OCI-LY7 (cell line): ENCODE results near the gene CCDC170. TPM values are rescaled to one million over a fixed set of nuclear protein-coding genes. Genes with fewer than 3 reads are reported as not detected.

Experiments used
- BruUV-seq: library from RNA; stranded (reverse); fragments of 400-500 nt; replicated peaks from 2 replicates; lab custom pipeline; 2021; lab: Mats Ljungman, UMichigan
- CTCF ChIA-PET: fragments of 300-600 bp; sonication (Branson Sonifier 250); formaldehyde crosslinking; loops from one replicate; lab custom pipeline; 2022; ENCODE audit warnings: antibody characterized with exemption; ENCODE audit not compliant: unreplicated experiment; lab: Charles Lee
- POLR2A ChIA-PET: fragments of 300-600 bp; sonication (Branson Sonifier 250); formaldehyde crosslinking; loops from one replicate; lab custom pipeline; 2022; ENCODE audit warnings: antibody characterized with exemption; lab: Charles Lee
- DNase-seq: peaks from one replicate; pipeline ENCODE4 v3.0.0-alpha.2; 2015; ENCODE audit warnings: low spot score
- H2AFZ ChIP-seq: fragments of 200-600 bp; sonication (generic), shearing (Covaris generic); 2 replicates; pipeline ENCODE4 v1.6.1; 2014; ENCODE audit warnings: mild to moderate bottlenecking, antibody characterized with exemption, low read length, moderate library complexity
- H3K27ac ChIP-seq: fragments of 200-600 bp; sonication (generic); 2 replicates; pipeline ENCODE4 v1.5.1; 2014; ENCODE audit warnings: mixed run types, low read depth, mild to moderate bottlenecking, moderate library complexity, low read length, inconsistent platforms; ENCODE audit not compliant: poor library complexity, severe bottlenecking
- H3K36me3 ChIP-seq: fragments of 200-600 bp; sonication (generic); 2 replicates; pipeline ENCODE4 v1.6.1; 2014; ENCODE audit warnings: mild to moderate bottlenecking, antibody characterized with exemption, low read length, moderate library complexity, mixed read lengths; ENCODE audit not compliant: insufficient read depth
- H3K4me1 ChIP-seq: fragments of 200-600 bp; sonication (generic); 2 replicates; pipeline ENCODE4 v1.5.1; 2014; ENCODE audit warnings: mild to moderate bottlenecking, low read length; ENCODE audit not compliant: insufficient read depth, poor library complexity, severe bottlenecking
- H3K4me2 ChIP-seq: fragments of 200-600 bp; sonication (generic); 2 replicates; pipeline ENCODE4 v1.6.1; 2014; ENCODE audit warnings: mild to moderate bottlenecking, low read length
- H3K4me3 ChIP-seq: fragments of 200-600 bp; sonication (generic); 2 replicates; pipeline ENCODE4 v1.5.1; 2014; ENCODE audit warnings: mild to moderate bottlenecking, low read depth, low read length; ENCODE audit not compliant: poor library complexity, severe bottlenecking
- H3K79me2 ChIP-seq: fragments of 200-600 bp; sonication (generic); 2 replicates; pipeline ENCODE4 v1.6.1; 2016; ENCODE audit warnings: low read depth, mild to moderate bottlenecking, low read length, moderate library complexity, mixed read lengths; ENCODE audit not compliant: insufficient read depth
- H3K9me2 ChIP-seq: fragments of 200-600 bp; sonication (generic); 2 replicates; pipeline ENCODE4 v1.6.1; 2016; ENCODE audit warnings: mild to moderate bottlenecking, low read length, mixed read lengths; ENCODE audit not compliant: insufficient read depth
- H3K9me3 ChIP-seq: fragments of 200-600 bp; sonication (generic); 2 replicates; pipeline ENCODE4 v1.6.1; 2014; ENCODE audit warnings: mild to moderate bottlenecking, mixed run types, low read length, mixed read lengths
- H4K20me1 ChIP-seq: fragments of 200-600 bp; sonication (generic); 2 replicates; pipeline ENCODE4 v1.6.1; 2014; ENCODE audit warnings: mild to moderate bottlenecking, antibody characterized with exemption, low read length, moderate library complexity, mixed read lengths; ENCODE audit not compliant: insufficient read depth
- EZH2phosphoT487 ChIP-seq: fragments of 200-600 bp; sonication (generic); IDR thresholded peaks from 2 replicates; pipeline ENCODE4 v1.6.1; 2018; ENCODE audit warnings: low read depth, borderline replicate concordance, mild to moderate bottlenecking, mixed run types, antibody characterized with exemption, low read length, moderate library complexity, mixed read lengths
- intact Hi-C: fragments of 100-400 bp; cut with micrococcal nuclease; formaldehyde crosslinking; loops from one replicate; pipeline ENCODE4 v1.10.0; 2022; ENCODE audit not compliant: unreplicated experiment
- total RNA-seq, 2 experiments: library from RNA; depleted of rRNA in 1 of 2; stranded (reverse); fragments of >200 nt in 1 of 2; shearing (Covaris generic) in 1 of 2; gene quantifications; 2 replicates each; pipeline ENCODE4 v1.2.3, GENCODE V29; 2014 to 2022
- TF ChIP-seq, protein P1 (sequence below): fragments of 200-600 bp; sonication (generic); conservative IDR thresholded peaks from 2 replicates; pipeline ENCODE4 v1.5.1; 2014; ENCODE audit warnings: mild to moderate bottlenecking, antibody characterized with exemption, low read length, moderate library complexity, mixed read lengths

CCDC170 gene
- total RNA-seq, 2 experiments from 2014 or later = not detected

DNA sequence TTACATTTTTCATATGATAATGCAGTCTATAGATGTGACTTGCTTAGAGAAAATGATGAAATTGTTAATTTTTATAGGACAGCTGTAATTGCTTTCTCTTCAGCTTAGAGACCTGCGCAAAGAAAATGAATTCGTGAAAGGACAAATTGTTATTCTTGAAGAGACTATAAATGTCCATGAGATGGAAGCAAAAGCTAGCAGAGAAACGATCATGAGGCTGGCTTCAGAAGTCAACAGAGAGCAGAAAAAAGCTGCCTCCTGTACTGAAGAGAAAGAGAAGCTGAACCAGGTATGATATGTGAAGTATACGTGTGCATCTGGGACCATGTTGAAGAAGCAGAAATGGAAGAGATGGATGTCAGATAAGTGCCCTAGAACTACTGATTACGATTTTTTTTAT is 54.4 kb downstream of the CCDC170 start:
- TF ChIP-seq, protein P1, sequence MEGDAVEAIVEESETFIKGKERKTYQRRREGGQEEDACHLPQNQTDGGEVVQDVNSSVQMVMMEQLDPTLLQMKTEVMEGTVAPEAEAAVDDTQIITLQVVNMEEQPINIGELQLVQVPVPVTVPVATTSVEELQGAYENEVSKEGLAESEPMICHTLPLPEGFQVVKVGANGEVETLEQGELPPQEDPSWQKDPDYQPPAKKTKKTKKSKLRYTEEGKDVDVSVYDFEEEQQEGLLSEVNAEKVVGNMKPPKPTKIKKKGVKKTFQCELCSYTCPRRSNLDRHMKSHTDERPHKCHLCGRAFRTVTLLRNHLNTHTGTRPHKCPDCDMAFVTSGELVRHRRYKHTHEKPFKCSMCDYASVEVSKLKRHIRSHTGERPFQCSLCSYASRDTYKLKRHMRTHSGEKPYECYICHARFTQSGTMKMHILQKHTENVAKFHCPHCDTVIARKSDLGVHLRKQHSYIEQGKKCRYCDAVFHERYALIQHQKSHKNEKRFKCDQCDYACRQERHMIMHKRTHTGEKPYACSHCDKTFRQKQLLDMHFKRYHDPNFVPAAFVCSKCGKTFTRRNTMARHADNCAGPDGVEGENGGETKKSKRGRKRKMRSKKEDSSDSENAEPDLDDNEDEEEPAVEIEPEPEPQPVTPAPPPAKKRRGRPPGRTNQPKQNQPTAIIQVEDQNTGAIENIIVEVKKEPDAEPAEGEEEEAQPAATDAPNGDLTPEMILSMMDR = no peak
- TF ChIP-seq EZH2phosphoT487 = no peak
- no peak for DNase-seq
- CTCF ChIA-PET = no interaction called here

DNA sequence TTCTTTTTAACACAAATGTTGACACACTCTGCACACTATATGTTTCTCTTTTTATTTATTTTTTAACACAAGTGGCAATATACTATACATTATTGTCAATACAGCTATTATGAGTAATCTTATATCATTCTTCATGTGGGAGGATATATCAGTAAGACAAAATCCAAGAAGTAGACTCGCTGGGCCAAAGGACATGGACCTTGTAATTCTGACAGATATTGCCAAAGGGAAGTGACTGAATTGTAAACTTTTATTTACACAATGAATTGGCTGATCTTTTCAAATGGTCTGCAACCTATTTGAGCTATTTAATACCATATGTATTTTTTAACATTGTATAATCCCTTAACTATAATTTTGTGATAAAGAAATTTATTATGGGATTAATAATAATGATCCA is 56.0 kb downstream of the CCDC170 start:
- H3K79me2 ChIP-seq = no peaks in the 10 kb centered on the region
- no peak for TF ChIP-seq EZH2phosphoT487
- TF ChIP-seq, protein P1 = no peak
- H3K27ac ChIP-seq = no peak overlapping the region
- H4K20me1 ChIP-seq = no peaks in the 10 kb centered on the region
- CTCF ChIA-PET = no interaction called here
- no peak overlapping the region for H3K4me2 ChIP-seq
- POLR2A ChIA-PET = interaction anchor here (0.9 kb wide), 1 partner anchor 27 kb away, joined by 3 read pairs; no protein-coding TSS in a partner anchor
- no peaks in the 10 kb centered on the region for H3K9me3 ChIP-seq
- intact Hi-C loops = no loop called here
- no peaks in the 10 kb centered on the region for H3K36me3 ChIP-seq
- no peaks in the 10 kb centered on the region for H3K9me2 ChIP-seq
- no peak overlapping the region for H2AFZ ChIP-seq
- no peak for DNase-seq
- BruUV-seq = no TSS peak
- H3K4me1 ChIP-seq = no peaks in the 10 kb centered on the region
- H3K4me3 ChIP-seq = no peak overlapping the region

More for the DNA sequence above, 54.4 kb downstream of the CCDC170 start:
- Histone ChIP-seq H3K9me3 (no peaks in the 10 kb centered on the region), H3K4me3 (no peak overlapping the region), H3K4me2 (no peak overlapping the region), H3K36me3 (no peaks in the 10 kb centered on the region), H2AFZ (no peak overlapping the region), H3K9me2 (no peaks in the 10 kb centered on the region), H3K79me2 (no peaks in the 10 kb centered on the region), H3K4me1 (no peaks in the 10 kb centered on the region), H4K20me1 (no peaks in the 10 kb centered on the region), H3K27ac (no peak overlapping the region)
- intact Hi-C loops = no loop called here
- BruUV-seq = no TSS peak
- POLR2A ChIA-PET = no interaction called here

DNA sequence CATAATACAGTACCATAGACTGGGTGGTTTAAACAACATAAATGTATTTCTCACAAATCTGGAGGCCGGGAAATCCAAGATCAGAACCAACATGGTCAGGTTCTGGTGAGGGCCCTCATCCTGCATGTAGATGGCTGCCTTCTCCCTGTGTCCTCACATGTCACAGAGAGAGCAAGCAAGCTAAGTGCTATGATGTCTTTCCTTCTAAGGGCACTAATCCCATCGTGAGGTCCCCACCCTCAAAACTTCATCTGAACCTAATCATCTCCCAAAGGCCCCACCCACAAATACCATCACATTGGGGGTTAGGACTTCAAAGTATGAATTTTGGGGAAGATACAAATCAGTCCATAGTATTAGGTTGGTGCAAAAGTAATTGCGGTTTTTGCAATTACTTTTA is 56.8 kb downstream of the CCDC170 start:
- no peak for DNase-seq
- POLR2A ChIA-PET = no interaction called here
- no TSS peak for BruUV-seq

More for the DNA sequence above, 56.8 kb downstream of the CCDC170 start:
- CTCF ChIA-PET = no interaction called here
- Histone ChIP-seq H4K20me1 (no peaks in the 10 kb centered on the region), H3K27ac (no peak overlapping the region), H3K4me1 (no peaks in the 10 kb centered on the region), H3K9me2 (no peaks in the 10 kb centered on the region), H3K79me2 (no peaks in the 10 kb centered on the region), H3K4me2 (no peak overlapping the region), H3K36me3 (no peaks in the 10 kb centered on the region), H3K9me3 (no peaks in the 10 kb centered on the region), H3K4me3 (no peak overlapping the region), H2AFZ (no peak overlapping the region)
- TF ChIP-seq EZH2phosphoT487 = no peak
- TF ChIP-seq, protein P1 = no peak
- intact Hi-C loops = no loop called here
